Testis (tissue), 3 donors: ENCODE measurements around the gene ZNF804A. TPM values are rescaled to one million over a fixed set of nuclear protein-coding genes. Genes with fewer than 3 reads are reported as not detected.

ENCODE experiments used
- DNase-seq: peaks from one replicate; pipeline ENCODE4 v3.0.0-alpha.2; 2019
- H3K27ac ChIP-seq, 2 donors: fragments of 200-600 bp; sonication (generic); one replicate each; pipeline ENCODE4 v1.5.1; 2019
- H3K27me3 ChIP-seq: fragments of 200-600 bp; sonication (generic); one replicate; pipeline ENCODE4 v1.5.1; 2019
- H3K36me3 ChIP-seq: fragments of 200-600 bp; sonication (generic); one replicate; pipeline ENCODE4 v1.5.1; 2017; ENCODE audit warnings: low read depth; ENCODE audit errors: missing control alignments
- H3K4me1 ChIP-seq: fragments of 200-600 bp; sonication (generic); one replicate; pipeline ENCODE4 v1.5.1; 2019
- H3K4me3 ChIP-seq, 2 donors: fragments of 200-600 bp; sonication (generic); one replicate each; pipeline ENCODE4 v1.5.1; 2017 to 2019
- H3K9me3 ChIP-seq: fragments of 200-600 bp; sonication (generic); one replicate; pipeline ENCODE4 v1.5.1; 2017
- CTCF ChIP-seq, 3 experiments: fragments of 450-650 bp in 2 of 3; fragments of 200-600 bp in 1 of 3; sonication (generic) in 1 of 3; IDR thresholded peaks; one replicate each; pipeline ENCODE4 v1.5.1; 2016 to 2019; ENCODE audit warnings: antibody characterized with exemption in 3 of 3, mild to moderate bottlenecking in 2 of 3, moderate library complexity in 1 of 3
- POLR2A ChIP-seq: fragments of 450-650 bp; IDR thresholded peaks from one replicate; pipeline ENCODE4 v1.6.1; 2017; ENCODE audit warnings: antibody characterized with exemption, mild to moderate bottlenecking, moderate library complexity
- WGBS, 2 donors: methylation state at CpG; one replicate each; pipeline ENCODE4 v1.1.5; 2018; 5-methylcytosine and 5-hydroxymethylcytosine counted together
- intact Hi-C: fragments of 100-400 bp; cut with DNase I; formaldehyde crosslinking; loops from one replicate; pipeline ENCODE4 v1.15.1; 2023; ENCODE audit warnings: low total_unique reads
- polyA plus RNA-seq: library from polyadenylated mRNA; stranded (reverse); fragments of 350-450 nt; fragmentation: Illumina TruSeq; extraction: RNeasy Lipid Tissue Mini Kit (QIAGEN cat#74804); gene quantifications from one replicate; pipeline ENCODE4 v1.2.3, GENCODE V29; 2014; ENCODE audit warnings: low read depth, low replicate concordance; ENCODE audit not compliant: insufficient read depth
- total RNA-seq, 2 donors: library from RNA; depleted of rRNA; stranded (reverse); fragments of >200 nt; gene quantifications; one replicate each; pipeline ENCODE4 v1.2.3, GENCODE V29; 2016

ZNF804A gene
- total and polyA plus RNA-seq, 3 donors from 2014 or later, result 0.50 to 0.63 TPM; not detected in 1

DNA sequence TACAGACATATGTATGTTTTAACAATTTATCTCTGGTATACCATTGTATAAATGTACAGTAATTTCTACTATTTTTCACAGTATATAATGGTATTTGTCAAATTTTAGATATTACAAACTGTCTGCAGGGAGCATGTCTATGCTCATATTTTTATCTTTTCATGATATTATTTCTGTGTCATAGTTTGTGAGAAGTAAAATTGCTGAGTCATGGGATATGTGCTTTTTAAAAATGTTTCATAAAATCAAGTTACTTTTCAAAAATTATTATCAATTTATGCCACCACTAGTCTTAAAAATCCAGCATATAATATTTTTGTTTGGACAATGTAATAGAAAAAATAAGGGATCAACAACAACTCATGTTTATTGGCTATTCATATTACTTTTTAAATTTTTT is 9.1 kb upstream of the ZNF804A start:
- intact Hi-C loops, result no loop called here
- DNase-seq, result no peak
- no peaks in the 10 kb centered on the region for H3K9me3 ChIP-seq
- no peaks in the 10 kb centered on the region for H3K36me3 ChIP-seq
- no peak for TF ChIP-seq POLR2A
- no peak for TF ChIP-seq CTCF (IDR thresholded peaks at IDR 0.05)
- H3K27ac ChIP-seq, result no peak overlapping the region
- H3K4me3 ChIP-seq, result no peak overlapping the region
- H3K4me1 ChIP-seq, result no peaks in the 10 kb centered on the region
- H3K27me3 ChIP-seq, result no peaks in the 10 kb centered on the region

DNA sequence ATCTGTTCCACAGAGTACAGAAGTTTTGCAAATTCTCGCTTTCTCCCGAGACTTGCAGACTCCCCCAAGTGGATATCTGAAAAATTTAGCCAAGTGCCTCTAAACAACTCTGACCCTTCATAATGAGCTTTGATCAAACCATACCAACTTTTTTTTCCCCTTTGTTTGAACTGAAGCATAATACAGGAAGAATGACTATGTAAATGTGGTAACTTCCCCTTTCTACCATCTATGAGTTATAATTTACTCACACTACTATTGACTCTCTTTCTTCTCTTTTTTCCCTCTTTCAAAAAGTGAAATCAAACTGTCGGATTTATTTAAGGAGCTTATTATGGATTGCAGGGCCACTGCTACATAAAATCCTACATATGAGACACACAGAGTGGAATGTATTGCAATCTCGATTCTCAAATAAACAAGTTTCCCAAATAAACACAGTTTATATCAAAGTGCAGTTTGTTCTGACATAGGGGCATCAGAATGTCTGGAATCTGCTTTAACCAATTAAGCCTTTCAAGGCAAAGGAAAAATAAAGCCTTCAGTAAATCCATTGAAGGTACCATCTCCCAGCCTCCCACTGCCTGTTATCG is 1.4 kb upstream of the ZNF804A start:
- 12 to 18% methylated on average over 5 of the region's 5 CpGs for WGBS, 2 donors
- intact Hi-C loops, result no loop called here
- H3K27ac ChIP-seq, result no peak overlapping the region
- no peaks in the 10 kb centered on the region for H3K9me3 ChIP-seq
- H3K27me3 ChIP-seq, result no peaks in the 10 kb centered on the region
- H3K4me3 ChIP-seq, result peak overlapping the region in 1 of 2 donors; percentile 59
- no peaks in the 10 kb centered on the region for H3K4me1 ChIP-seq
- no peak for TF ChIP-seq CTCF (IDR thresholded peaks at IDR 0.05)
- no peak for TF ChIP-seq POLR2A
- no peak for DNase-seq
- H3K36me3 ChIP-seq, result no peaks in the 10 kb centered on the region

GRCh38 chr2:184597571-184597991 is 748 bp upstream of the ZNF804A start:
- H3K27me3 ChIP-seq, result no peaks in the 10 kb centered on the region
- no peak overlapping the region for H3K27ac ChIP-seq
- intact Hi-C loops, result no loop called here
- peak overlapping the region; percentile 56 to 59 for H3K4me3 ChIP-seq
- peak; percentile 21 for DNase-seq
- no peaks in the 10 kb centered on the region for H3K36me3 ChIP-seq
- WGBS, 2 donors, result 1 to 2% methylated on average over 14 of the region's 14 CpGs
- H3K9me3 ChIP-seq, result no peaks in the 10 kb centered on the region
- TF ChIP-seq POLR2A, result no peak
- no peak for TF ChIP-seq CTCF (IDR thresholded peaks at IDR 0.05)
- H3K4me1 ChIP-seq, result no peaks in the 10 kb centered on the region

- WGBS, 2 donors, result 0 to 1% methylated on average over 16 to 19 of the region's 19 CpGs
- no peak for DNase-seq
- TF ChIP-seq POLR2A (no peak), CTCF (IDR thresholded peaks at IDR 0.05) (no peak)
- no peaks in the 10 kb centered on the region for H3K27me3 ChIP-seq
- H3K4me3 ChIP-seq, result peak overlapping the region; percentile 56 to 59
- intact Hi-C loops, result no loop called here
- H3K27ac ChIP-seq, result no peak overlapping the region
- H3K4me1 ChIP-seq, result no peaks in the 10 kb centered on the region
- H3K9me3 ChIP-seq, result no peaks in the 10 kb centered on the region
- H3K36me3 ChIP-seq, result no peaks in the 10 kb centered on the region
These were observed 370 bp upstream of the ZNF804A start for GRCh38 chr2:184598002-184598315.
